ENCODE results near the gene MYEOV.

MYEOV gene

DNA sequence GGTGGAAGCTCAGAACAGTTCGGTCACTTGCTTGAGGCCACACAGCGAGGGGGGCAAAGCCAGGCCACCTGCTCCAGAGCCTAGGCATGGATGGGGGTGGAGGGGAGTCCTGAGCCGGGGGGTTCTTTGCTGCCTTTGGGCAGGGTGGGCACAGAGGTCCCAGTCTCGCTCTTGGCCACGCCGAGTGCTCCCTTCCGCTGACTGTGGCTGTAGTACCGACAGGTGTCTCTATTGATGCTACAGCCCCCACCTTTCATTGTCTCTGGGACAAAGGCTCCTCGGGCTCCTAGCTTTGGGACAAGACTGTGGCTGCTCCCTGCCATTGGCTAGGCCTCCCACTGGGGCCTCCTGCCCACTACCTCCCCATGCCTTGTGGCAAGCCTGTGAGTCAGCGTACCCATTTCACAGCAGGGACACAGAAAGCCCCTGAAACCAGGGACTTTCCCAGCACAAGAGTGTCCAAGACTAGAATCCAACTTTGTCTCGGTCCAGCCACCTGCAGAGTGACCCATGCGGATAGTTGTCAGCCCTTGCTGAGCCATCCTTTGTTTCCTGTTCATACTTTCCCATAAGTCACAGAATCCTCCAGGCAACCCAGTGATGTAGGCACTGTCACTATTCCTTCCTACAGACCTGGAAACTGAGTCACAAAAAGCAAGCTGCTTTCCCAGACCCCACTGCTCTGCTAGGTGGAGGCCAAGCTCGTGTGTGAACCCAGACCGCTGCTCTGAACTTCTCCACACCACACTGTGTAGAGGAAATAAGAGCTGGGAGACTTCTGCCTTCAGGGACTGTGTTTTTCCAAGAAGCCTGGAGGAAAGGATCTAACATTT, 17.2 kb downstream of the MYEOV start:
- H3K27ac Mint-ChIP-seq = peak overlapping the region; percentile 45
- ATAC-seq = peak; percentile 40
- H3K27me3 Mint-ChIP-seq = no peaks in the 10 kb centered on the region
- no peaks in the 10 kb centered on the region for H3K36me3 Mint-ChIP-seq
- no peak overlapping the region for H3K4me3 Mint-ChIP-seq
- H3K4me1 Mint-ChIP-seq = peaks cover 25% of the 10 kb centered on the region
- no peaks in the 10 kb centered on the region for H3K9me3 Mint-ChIP-seq

DNA sequence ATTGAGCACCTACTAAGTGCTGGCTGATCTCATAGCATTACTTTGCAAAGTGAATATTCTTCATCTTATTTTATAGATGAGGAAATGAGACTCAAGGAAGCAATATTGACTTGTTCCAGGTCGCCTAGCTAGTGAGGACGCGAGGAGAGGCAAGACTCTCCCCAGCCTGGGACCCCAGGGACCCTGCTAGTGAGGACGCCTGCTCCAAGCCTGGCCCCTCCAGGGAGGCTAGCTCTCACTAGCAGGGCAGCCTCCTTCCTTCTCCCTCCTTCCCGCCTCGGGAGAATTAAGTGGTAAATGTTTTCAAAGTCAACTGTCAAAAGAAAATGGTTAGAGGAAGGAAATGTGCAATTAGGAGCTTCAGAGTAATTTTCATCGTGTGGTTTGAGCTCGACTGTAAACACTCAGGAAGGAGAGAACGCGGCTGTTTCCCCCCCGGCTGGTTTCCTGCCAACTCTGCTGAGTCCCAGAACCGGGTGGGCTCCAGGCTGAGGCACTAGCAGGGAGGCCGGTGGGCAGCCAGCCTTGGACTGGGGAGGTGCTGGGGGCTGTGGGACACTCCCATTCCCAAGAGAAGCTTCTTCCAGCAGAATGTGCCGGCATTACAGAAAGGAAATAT, 17.9 kb downstream of the MYEOV start:
- H3K4me1 Mint-ChIP-seq = peaks cover 25% of the 10 kb centered on the region
- H3K9me3 Mint-ChIP-seq = no peaks in the 10 kb centered on the region
- no peaks in the 10 kb centered on the region for H3K36me3 Mint-ChIP-seq
- no peaks in the 10 kb centered on the region for H3K27me3 Mint-ChIP-seq
- H3K4me3 Mint-ChIP-seq = peak overlapping the region; percentile 21
- H3K27ac Mint-ChIP-seq = peak overlapping the region; percentile 45
- ATAC-seq = no peak

GRCh38 chr11:69312453-69313404, 18.8 kb downstream of the MYEOV start:
- Mint-ChIP-seq H3K27ac (peak overlapping the region; percentile 45), H3K36me3 (no peaks in the 10 kb centered on the region), H3K4me3 (no peak overlapping the region), H3K27me3 (no peaks in the 10 kb centered on the region), H3K4me1 (peaks cover 25% of the 10 kb centered on the region), H3K9me3 (no peaks in the 10 kb centered on the region)
- no peak for ATAC-seq

DNA sequence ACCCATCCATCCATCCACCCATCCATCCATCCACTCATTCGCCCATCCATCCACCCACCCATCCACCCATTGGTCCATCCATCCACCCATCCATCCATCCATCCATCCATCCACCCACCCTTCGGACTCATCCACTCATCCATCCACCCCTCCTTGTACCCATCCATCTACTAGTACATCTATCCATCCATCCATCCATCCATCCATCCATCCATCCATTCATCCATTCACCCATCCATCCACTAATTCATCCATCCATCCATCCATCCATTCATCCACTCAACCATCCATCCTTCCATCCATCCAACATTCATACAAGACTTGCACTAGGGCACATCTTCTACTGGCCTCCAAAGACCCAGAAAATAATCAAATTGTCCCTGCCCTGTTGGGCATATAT, 20.0 kb downstream of the MYEOV start:
- H3K9me3 Mint-ChIP-seq = peaks cover under 1% of the 10 kb centered on the region
- peaks cover 19% of the 10 kb centered on the region for H3K4me1 Mint-ChIP-seq
- no peak for ATAC-seq
- no peaks in the 10 kb centered on the region for H3K36me3 Mint-ChIP-seq
- H3K27me3 Mint-ChIP-seq = no peaks in the 10 kb centered on the region
- no peak overlapping the region for H3K4me3 Mint-ChIP-seq
- H3K27ac Mint-ChIP-seq = no peak overlapping the region

DNA sequence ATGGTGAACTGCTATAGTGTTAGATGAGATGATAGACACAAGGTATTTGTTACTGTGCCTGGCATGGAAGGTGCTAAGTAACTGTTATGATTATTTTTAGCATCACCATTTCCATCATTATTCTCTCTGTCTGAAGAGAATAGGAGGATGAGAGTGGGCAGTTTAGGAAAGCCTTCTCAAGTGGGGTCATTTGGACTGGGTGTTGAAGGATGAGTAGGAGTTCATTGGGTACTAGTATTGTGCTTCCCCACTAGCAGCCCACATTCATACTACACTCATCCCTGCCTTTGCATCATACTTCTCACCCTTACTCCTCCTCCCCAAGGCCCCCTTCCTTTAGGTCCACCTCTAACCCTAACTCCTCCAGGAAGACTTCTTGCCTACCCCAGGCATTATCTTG, 20.6 kb downstream of the MYEOV start:
- H3K9me3 Mint-ChIP-seq = peaks cover 3% of the 10 kb centered on the region
- H3K27me3 Mint-ChIP-seq = no peaks in the 10 kb centered on the region
- no peak overlapping the region for H3K27ac Mint-ChIP-seq
- no peak for ATAC-seq
- H3K36me3 Mint-ChIP-seq = no peaks in the 10 kb centered on the region
- H3K4me3 Mint-ChIP-seq = no peak overlapping the region
- H3K4me1 Mint-ChIP-seq = peaks cover 19% of the 10 kb centered on the region

DNA sequence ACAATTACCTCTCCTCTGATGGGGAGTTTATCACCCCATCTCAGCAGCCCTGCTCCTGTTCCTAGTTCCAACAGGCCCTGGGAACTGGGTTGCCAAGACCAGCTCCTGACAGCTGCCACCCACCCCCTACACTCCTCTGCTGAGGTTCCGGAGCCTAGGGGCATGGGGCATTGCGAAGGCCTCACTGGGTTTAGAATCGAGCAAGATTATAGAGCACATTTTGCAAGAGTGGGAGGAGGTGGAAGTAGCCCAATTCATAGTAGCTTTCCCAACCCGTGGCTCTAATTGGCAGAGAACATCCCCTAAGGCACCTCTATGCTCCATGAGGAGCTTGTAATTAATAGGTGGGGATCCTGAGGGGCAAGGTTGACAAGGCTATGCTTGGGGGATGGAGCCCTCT, 23.0 kb downstream of the MYEOV start:
- Mint-ChIP-seq H3K4me3 (no peak overlapping the region), H3K36me3 (no peaks in the 10 kb centered on the region), H3K27me3 (no peaks in the 10 kb centered on the region), H3K4me1 (peaks cover 7% of the 10 kb centered on the region), H3K27ac (no peak overlapping the region), H3K9me3 (peaks cover 3% of the 10 kb centered on the region)
- no peak for ATAC-seq

GRCh38 chr11:69317401-69318092, 23.6 kb downstream of the MYEOV start:
- H3K4me1 Mint-ChIP-seq = peaks cover 1% of the 10 kb centered on the region
- no peaks in the 10 kb centered on the region for H3K36me3 Mint-ChIP-seq
- peaks cover 3% of the 10 kb centered on the region for H3K9me3 Mint-ChIP-seq
- ATAC-seq = no peak
- H3K27ac Mint-ChIP-seq = no peak overlapping the region
- no peaks in the 10 kb centered on the region for H3K27me3 Mint-ChIP-seq
- H3K4me3 Mint-ChIP-seq = no peak overlapping the region

- H3K4me3 Mint-ChIP-seq = no peak overlapping the region
- H3K9me3 Mint-ChIP-seq = peaks cover 3% of the 10 kb centered on the region
- no peaks in the 10 kb centered on the region for H3K27me3 Mint-ChIP-seq
- H3K4me1 Mint-ChIP-seq = no peaks in the 10 kb centered on the region
- no peaks in the 10 kb centered on the region for H3K36me3 Mint-ChIP-seq
- no peak for ATAC-seq
- no peak overlapping the region for H3K27ac Mint-ChIP-seq
These were observed 24.1 kb downstream of the MYEOV start for GRCh38 chr11:69318093-69318420.

DNA sequence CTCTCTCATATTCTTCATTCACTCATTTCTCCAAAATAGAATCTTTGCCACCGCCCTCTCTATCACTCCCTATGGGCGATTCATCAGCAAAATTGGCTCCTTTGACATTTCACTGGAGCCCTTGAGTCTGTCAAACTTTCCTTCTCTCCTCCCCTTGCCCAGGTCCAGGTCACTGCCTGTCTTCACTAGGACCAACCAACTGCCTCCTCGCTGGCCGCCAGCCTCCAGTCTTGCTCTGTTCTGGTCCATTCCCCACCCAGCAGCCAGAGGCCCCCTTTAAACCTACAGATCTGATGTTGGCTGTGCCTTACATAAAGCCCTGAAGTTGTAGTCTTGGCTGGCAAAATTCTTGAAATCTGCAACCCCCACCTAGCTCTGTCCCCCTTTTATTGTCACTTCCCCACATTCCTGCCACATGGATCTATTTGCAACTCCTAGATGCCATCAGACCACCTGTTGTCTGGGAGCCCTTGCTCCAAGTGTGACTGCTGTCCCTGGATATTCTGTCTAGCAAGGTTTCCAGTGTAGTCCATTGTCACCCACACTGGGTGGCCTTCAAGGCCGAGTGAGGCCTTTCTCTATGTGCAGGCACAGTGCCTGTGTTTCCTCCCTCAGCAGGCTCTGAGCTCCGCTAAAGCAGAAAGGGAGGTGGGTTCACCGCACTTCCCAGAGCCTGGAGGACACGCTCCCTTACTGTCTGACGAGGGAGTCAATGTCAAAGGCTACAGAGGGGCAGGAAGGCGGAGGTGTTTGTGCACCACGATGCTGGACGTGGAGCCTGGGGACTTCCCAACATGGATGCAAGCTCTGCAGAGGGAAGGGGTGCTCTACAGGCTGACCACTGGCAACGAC, 25.5 kb downstream of the MYEOV start:
- H3K36me3 Mint-ChIP-seq = no peaks in the 10 kb centered on the region
- H3K9me3 Mint-ChIP-seq = peaks cover 3% of the 10 kb centered on the region
- no peak overlapping the region for H3K4me3 Mint-ChIP-seq
- H3K27ac Mint-ChIP-seq = no peak overlapping the region
- H3K4me1 Mint-ChIP-seq = no peaks in the 10 kb centered on the region
- H3K27me3 Mint-ChIP-seq = no peaks in the 10 kb centered on the region
- ATAC-seq = no peak

- Mint-ChIP-seq H3K4me1 (no peaks in the 10 kb centered on the region), H3K27ac (no peak overlapping the region), H3K4me3 (no peak overlapping the region), H3K9me3 (peaks cover 3% of the 10 kb centered on the region), H3K27me3 (no peaks in the 10 kb centered on the region), H3K36me3 (no peaks in the 10 kb centered on the region)
- ATAC-seq = no peak
These were observed 26.4 kb downstream of the MYEOV start for GRCh38 chr11:69320326-69320725.

DNA sequence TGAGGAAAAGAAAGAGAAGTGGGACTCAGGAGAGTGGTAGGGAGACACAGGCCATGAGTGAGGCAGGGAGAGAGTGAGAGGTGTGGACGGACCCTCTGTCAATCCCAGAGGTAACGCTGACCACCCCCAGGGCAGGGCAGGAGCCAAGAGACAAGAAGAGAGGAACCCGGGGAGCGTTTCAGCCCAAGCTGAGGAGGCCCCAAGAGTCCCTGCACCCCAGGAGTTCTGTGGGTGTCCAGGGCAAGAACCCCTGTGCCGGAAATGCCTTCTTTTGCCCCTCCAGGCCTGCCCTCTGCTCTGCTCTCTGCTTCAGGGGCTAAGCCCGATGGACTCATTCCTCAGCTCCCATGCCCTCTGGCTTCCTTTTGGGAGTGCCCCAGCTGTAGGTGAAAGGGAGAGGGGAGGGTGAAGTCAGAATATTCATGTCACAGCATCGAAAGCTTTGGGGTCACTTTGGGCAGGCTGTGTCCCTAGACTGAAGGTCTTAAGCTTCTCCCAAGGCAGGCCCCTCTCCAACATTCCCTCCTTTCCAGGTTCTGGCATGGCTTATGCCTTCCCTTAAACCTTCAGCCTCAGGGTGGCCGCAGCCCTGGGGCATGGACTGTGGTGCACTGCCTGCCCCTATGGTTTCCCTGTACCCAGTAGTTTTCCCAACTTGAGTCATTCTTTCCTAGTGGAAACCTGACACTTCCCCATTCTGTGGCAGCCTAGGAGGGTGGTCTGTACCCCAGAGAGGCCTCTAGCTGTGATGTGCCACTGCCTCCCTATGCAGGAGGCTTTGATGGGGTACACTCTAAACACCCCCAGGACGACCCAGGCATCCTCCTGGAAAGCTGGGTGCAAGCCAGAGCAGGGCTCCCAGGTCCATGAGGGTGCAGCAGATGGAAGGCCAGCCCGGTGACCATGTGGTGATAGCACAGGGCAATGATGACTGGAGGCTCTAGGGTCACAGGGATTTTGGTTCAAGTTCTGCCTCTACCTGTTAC, 27.1 kb downstream of the MYEOV start:
- H3K4me3 Mint-ChIP-seq = no peak overlapping the region
- no peak for ATAC-seq
- H3K27ac Mint-ChIP-seq = no peak overlapping the region
- no peaks in the 10 kb centered on the region for H3K27me3 Mint-ChIP-seq
- H3K9me3 Mint-ChIP-seq = peaks cover 3% of the 10 kb centered on the region
- no peaks in the 10 kb centered on the region for H3K4me1 Mint-ChIP-seq
- no peaks in the 10 kb centered on the region for H3K36me3 Mint-ChIP-seq

DNA sequence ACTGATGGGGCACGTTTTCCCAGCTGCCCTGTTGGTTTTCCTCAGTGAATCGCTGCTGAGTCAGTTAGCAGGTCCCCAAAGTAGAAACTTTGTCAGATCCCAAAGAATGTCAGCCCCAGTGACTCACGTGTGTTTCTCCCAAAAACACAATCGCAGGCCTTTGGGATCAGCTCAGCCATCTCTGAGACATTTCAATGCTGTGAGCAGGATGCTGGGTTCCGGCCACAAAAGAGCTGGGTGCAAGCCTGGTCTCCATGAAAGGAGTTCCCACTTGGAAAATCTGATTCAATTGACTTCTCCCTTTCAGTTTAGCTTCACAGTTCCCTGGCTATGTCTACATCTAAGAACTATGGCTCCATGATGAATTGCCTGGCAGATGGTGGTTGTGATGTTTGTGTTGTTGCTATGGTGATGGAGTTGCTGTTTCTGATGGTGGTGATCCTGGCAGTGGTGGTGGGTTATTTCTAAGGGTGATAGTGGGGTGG, 28.0 kb downstream of the MYEOV start:
- Mint-ChIP-seq H3K36me3 (no peaks in the 10 kb centered on the region), H3K4me1 (no peaks in the 10 kb centered on the region)
- no peak for ATAC-seq

DNA sequence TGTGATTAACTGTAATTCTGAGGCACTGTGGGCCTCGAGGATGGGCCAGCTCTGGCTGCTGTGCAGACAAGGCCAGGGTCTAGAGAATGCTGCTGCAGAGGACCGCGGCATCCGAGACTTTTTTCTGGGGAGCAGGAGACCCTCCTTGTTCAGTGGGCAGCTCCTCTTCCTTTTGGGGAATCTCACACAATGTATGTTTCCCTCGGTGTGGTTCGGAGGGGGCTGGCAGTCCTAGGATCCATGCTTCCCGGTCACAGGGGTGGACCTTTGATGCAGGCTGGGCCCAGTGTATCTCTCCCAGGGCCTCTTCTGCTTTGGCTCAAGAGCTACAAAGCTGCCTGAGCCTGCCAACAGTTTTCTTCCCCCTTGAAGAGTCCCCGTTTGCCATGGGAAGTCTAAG, 31.5 kb downstream of the MYEOV start:
- Mint-ChIP-seq H3K36me3 (no peaks in the 10 kb centered on the region), H3K4me1 (no peaks in the 10 kb centered on the region), H3K4me3 (no peak overlapping the region), H3K27me3 (no peaks in the 10 kb centered on the region), H3K27ac (no peak overlapping the region), H3K9me3 (no peaks in the 10 kb centered on the region)
- ATAC-seq = no peak

More for the DNA sequence above, 28.0 kb downstream of the MYEOV start:
- Mint-ChIP-seq H3K27ac (no peak overlapping the region), H3K27me3 (no peaks in the 10 kb centered on the region), H3K4me3 (no peak overlapping the region), H3K9me3 (peaks cover 3% of the 10 kb centered on the region)

Measured in stimulated activated memory B cell treated with anti-CD40 and anti-IgM and Interleukin-4, amounts not matched to agents 10 μg/mL and 1 μg/mL and 100 μg/mL, for 72 hours (primary cell).